Pancreas (tissue), 10 donors: ENCODE measurements around the gene WDTC1. TPM values are rescaled to one million over a fixed set of nuclear protein-coding genes. Genes with fewer than 3 reads are reported as not detected.

Source experiments
- ATAC-seq, 4 donors: fragments of 200-7000 bp; cut with Tn5 transposase; one replicate each; pipeline versions ENCODE4 v1.8.0 to v1.9.1; 2020; ENCODE audit warnings: mild to moderate bottlenecking in 4 of 4, moderate library complexity in 4 of 4
- DNase-seq, 6 donors: peaks; one replicate each; pipeline ENCODE4 v3.0.0-alpha.2; 2020
- FAIRE-seq: peaks from 2 replicates; lab custom pipeline; 2012; peaks lifted over from hg19 to GRCh38; lab: Jason Lieb, UNC
- H3K27ac ChIP-seq, 4 donors: fragments of 200-600 bp; sonication (generic); 1 replicate in 3 of 4; 2 replicates in 1 of 4; pipeline versions ENCODE4 v1.5.0 to v1.8.0; 2020
- H3K27me3 ChIP-seq, 4 donors: fragments of 200-600 bp; one replicate each; pipeline ENCODE4 v1.8.0; 2021
- H3K36me3 ChIP-seq, 3 donors: fragments of 200-600 bp; sonication (generic) in 1 of 3; one replicate each; pipeline versions ENCODE4 v1.5.0 to v1.8.0; 2020 to 2021
- H3K4me1 ChIP-seq, 3 donors: fragments of 200-600 bp; one replicate each; pipeline ENCODE4 v1.8.0; 2021
- H3K4me3 ChIP-seq, 4 donors: fragments of 200-600 bp; sonication (generic) in 2 of 4; one replicate each; pipeline versions ENCODE4 v1.5.0 to v1.8.0; 2020 to 2021
- H3K9me3 ChIP-seq, 4 donors: fragments of 200-600 bp; one replicate each; pipeline ENCODE4 v1.8.0; 2021
- CTCF ChIP-seq, 4 donors: fragments of 200-600 bp; sonication (generic) in 3 of 4; IDR thresholded peaks; one replicate each; pipeline versions ENCODE4 v1.5.0 to v1.8.0; 2021; ENCODE audit warnings: antibody characterized with exemption in 4 of 4
- WGBS, 2 donors: extraction: QIAGEN DNeasy Blood & Tissue Kit; methylation state at CpG; one replicate each; pipeline ENCODE4 v1.1.7; 2013; 5-methylcytosine and 5-hydroxymethylcytosine counted together
- intact Hi-C, 3 donors: fragments of 100-400 bp; cut with DNase I; formaldehyde crosslinking; loops; one replicate each; pipeline versions ENCODE4 v1.11.1 to v1.14.2; 2022
- polyA plus RNA-seq, 2 donors: library from polyadenylated mRNA; stranded (reverse); fragments of 200-250 nt; gene quantifications; one replicate each; pipeline ENCODE4 v1.2.3, GENCODE V29; 2013
- total RNA-seq, 6 donors: library from RNA; stranded (reverse); fragmentation: NEBNext Ultra II Directional in 4 of 6; extraction: Animal tissue kit (Norgen Biotek cat#: 25700) in 4 of 6; gene quantifications; one replicate each; pipeline versions ENCODE4 v1.2.1 to v1.2.4, GENCODE V29; 2021 to 2023
- donor health status: healthy with polysubstance abuse.
- donor health status: DM: no; HTN: no; CAD: no; lungs with moderate emphysema.
- donor health status: DM: no; HTN: no; CAD: no.
- donor health status: control.
- donor health status: control.
- donor health status: Bipolar disorder and iron deficiency.
- donor health status: DM: yes; HTN: yes; CAD: no.
- donor health status: DM: no; HTN: no; CAD: no.
- donor health status: DM: no; HTN: no; CAD: no.
- donor health status: DM: yes; HTN: yes; CAD: no.

WDTC1 gene
- total and polyA plus RNA-seq, 8 donors: 12.2 to 33.2 (median 18.2) TPM

- no peak overlapping the region for H3K27ac ChIP-seq
- no peaks in the 10 kb centered on the region for H3K9me3 ChIP-seq
- no peaks in the 10 kb centered on the region for H3K36me3 ChIP-seq
- H3K4me1 ChIP-seq: peaks cover 0 to 5% (median 3%) of the 10 kb centered on the region in 3 donors
- no peak for TF ChIP-seq CTCF (IDR thresholded peaks at IDR 0.05)
- DNase-seq (no peak), ATAC-seq (peak in 3 of 4 donors; percentile 1 to 3 (median 1)), FAIRE-seq (no peak)
- intact Hi-C loops: no loop called here
- H3K4me3 ChIP-seq: peak overlapping the region; percentile 21 to 67 (median 50)
- WGBS, 2 donors: 30 to 42% methylated on average over 5 of the region's 5 CpGs
- no peaks in the 10 kb centered on the region for H3K27me3 ChIP-seq
Measured at GRCh38 chr1:27343639-27344025, 109.2 kb downstream of the WDTC1 start.

- FAIRE-seq (no peak), DNase-seq (no peak), ATAC-seq (no peak)
- Histone ChIP-seq H3K9me3 (no peaks in the 10 kb centered on the region), H3K27me3 (no peaks in the 10 kb centered on the region), H3K36me3 (no peaks in the 10 kb centered on the region), H3K27ac (no peak overlapping the region), H3K4me3 (no peak overlapping the region), H3K4me1 (peaks cover 0 to 7% (median 3%) of the 10 kb centered on the region in 3 donors)
- no peak for TF ChIP-seq CTCF (IDR thresholded peaks at IDR 0.05)
- 90 to 94% methylated on average over 10 to 12 of the region's 12 CpGs for WGBS, 2 donors
- intact Hi-C loops: no loop called here
Measured at GRCh38 chr1:27345272-27345671, 110.8 kb downstream of the WDTC1 start.

GRCh38 chr1:27346357-27346756 lies 111.9 kb downstream of the WDTC1 start:
- Histone ChIP-seq H3K4me3 (no peak overlapping the region), H3K27me3 (no peaks in the 10 kb centered on the region), H3K4me1 (peaks cover 0 to 7% (median 3%) of the 10 kb centered on the region in 3 donors), H3K9me3 (no peaks in the 10 kb centered on the region), H3K27ac (no peak overlapping the region), H3K36me3 (no peaks in the 10 kb centered on the region)
- ATAC-seq (no peak), FAIRE-seq (no peak), DNase-seq (no peak)
- no peak for TF ChIP-seq CTCF (IDR thresholded peaks at IDR 0.05)
- 91% methylated on average over 8 of the region's 8 CpGs for WGBS, 2 donors
- intact Hi-C loops: no loop called here

GRCh38 chr1:27346991-27347624 lies 112.7 kb downstream of the WDTC1 start:
- no peak overlapping the region for H3K27ac ChIP-seq
- no peaks in the 10 kb centered on the region for H3K27me3 ChIP-seq
- peaks cover 0 to 3% (median 0%) of the 10 kb centered on the region in 3 donors for H3K4me1 ChIP-seq
- no peak overlapping the region for H3K4me3 ChIP-seq
- TF ChIP-seq CTCF (IDR thresholded peaks at IDR 0.05): no peak
- ATAC-seq (no peak), DNase-seq (no peak), FAIRE-seq (no peak)
- H3K36me3 ChIP-seq: no peaks in the 10 kb centered on the region
- WGBS, 2 donors: 86 to 90% methylated on average over 14 of the region's 14 CpGs
- intact Hi-C loops: no loop called here
- H3K9me3 ChIP-seq: no peaks in the 10 kb centered on the region
